CD4-positive, alpha-beta T cell (primary cell): ENCODE data around the gene RBM27. TPM values are rescaled to one million over a fixed set of nuclear protein-coding genes. Genes with fewer than 3 reads are reported as not detected.
A peak's percentile ranks its signal among the peaks of the same experiment; 100 is the strongest.
"Not testable (repeated sequence)": the region's sequence is repeated elsewhere in the genome, so short reads cannot be mapped to it uniquely, and the experiment has no call there.

Experiments used
- ATAC-seq: fragments of 200-7000 bp; cut with Tn5 transposase; one replicate; pipeline ENCODE4 v1.10.0; 2022; ENCODE audit warnings: mild to moderate bottlenecking; ENCODE audit not compliant: poor library complexity
- CTCF ChIA-PET: fragments of 350-600 bp; sonication (Branson Sonifier 250); formaldehyde crosslinking; loops from one replicate; lab custom pipeline; 2021; ENCODE audit warnings: antibody characterized with exemption, inconsistent platforms; lab: Charles Lee
- POLR2A ChIA-PET: fragments of 350-600 bp; sonication (Branson Sonifier 250); formaldehyde crosslinking; loops from one replicate; lab custom pipeline; 2021; ENCODE audit warnings: antibody characterized with exemption, inconsistent platforms; lab: Charles Lee
- DNase-seq, 14 experiments: peaks; one replicate each; pipeline ENCODE4 v3.0.0-alpha.2; 2013 to 2020; ENCODE audit warnings: mixed read lengths in 2 of 14
- H3K27ac ChIP-seq, 2 donors: one replicate each; pipeline versions ENCODE4 v1.5.1 to v1.7.0; 2013; ENCODE audit warnings: low read length in 2 of 2, low read depth in 1 of 2, mild to moderate bottlenecking in 1 of 2
- H3K27me3 ChIP-seq, 2 experiments: 1 replicate in 1 of 2; 2 replicates in 1 of 2; pipeline versions ENCODE4 v1.6.1 to v1.7.0; 2013; ENCODE audit warnings: low read length in 2 of 2, control low read depth in 1 of 2, mild to moderate bottlenecking in 1 of 2, moderate library complexity in 1 of 2; ENCODE audit not compliant: insufficient read depth in 2 of 2, control insufficient read depth in 1 of 2
- H3K36me3 ChIP-seq: one replicate; pipeline ENCODE4 v1.6.1; 2013; ENCODE audit warnings: low read length, control low read depth; ENCODE audit not compliant: insufficient read depth
- H3K4me1 ChIP-seq: one replicate; pipeline ENCODE4 v1.6.1; 2013; ENCODE audit warnings: low read length, control low read depth; ENCODE audit not compliant: insufficient read depth
- H3K4me3 ChIP-seq: one replicate; pipeline ENCODE4 v1.5.1; 2013; ENCODE audit warnings: mild to moderate bottlenecking, low read length, moderate library complexity
- H3K9me3 ChIP-seq, 2 experiments: 1 replicate in 1 of 2; 2 replicates in 1 of 2; pipeline versions ENCODE4 v1.6.1 to v1.7.0; 2013; ENCODE audit warnings: low read length in 2 of 2, mild to moderate bottlenecking in 2 of 2, control low read depth in 1 of 2, moderate library complexity in 1 of 2; ENCODE audit not compliant: control insufficient read depth in 1 of 2, insufficient read depth in 1 of 2
- H3K27ac Mint-ChIP-seq: one replicate; pipeline ENCODE4 v1.8.0; 2020; ENCODE audit warnings: mixed read lengths
- H3K27me3 Mint-ChIP-seq: one replicate; pipeline ENCODE4 v1.8.0; 2021; ENCODE audit warnings: mixed read lengths
- H3K36me3 Mint-ChIP-seq: one replicate; pipeline ENCODE4 v1.8.0; 2021; ENCODE audit warnings: low read depth, mixed read lengths
- H3K4me1 Mint-ChIP-seq: one replicate; pipeline ENCODE4 v1.8.0; 2021; ENCODE audit warnings: low read depth, mixed read lengths
- H3K4me3 Mint-ChIP-seq: one replicate; pipeline ENCODE4 v1.8.0; 2020; ENCODE audit warnings: mild to moderate bottlenecking, mixed read lengths
- H3K9me3 Mint-ChIP-seq: one replicate; pipeline ENCODE4 v1.8.0; 2020; ENCODE audit warnings: mixed read lengths
- intact Hi-C, 2 experiments: fragments of 100-400 bp; cut with DNase I in 1 of 2; cut with micrococcal nuclease in 1 of 2; formaldehyde crosslinking; loops; one replicate each; pipeline versions ENCODE4 v1.15.1 to v1.9.0; 2023 to 2025; cut with DNase I, micrococcal nuclease
- total RNA-seq, 174 experiments: library from RNA in 2 of 174; stranded (reverse) in 2 of 174; gene quantifications; one replicate each; pipeline ENCODE4 v1.2.3 and lab custom pipeline; 2021 to 2026
- TF ChIP-seq, protein P1 (sequence below): fragments of 200-600 bp; IDR thresholded peaks from one replicate; pipeline ENCODE4 v1.8.0; 2022; ENCODE audit warnings: antibody characterized with exemption, mild to moderate bottlenecking

RBM27 gene
- total RNA-seq, 2 experiments from 2014 or later, result 29.7 to 33.2 TPM

DNA sequence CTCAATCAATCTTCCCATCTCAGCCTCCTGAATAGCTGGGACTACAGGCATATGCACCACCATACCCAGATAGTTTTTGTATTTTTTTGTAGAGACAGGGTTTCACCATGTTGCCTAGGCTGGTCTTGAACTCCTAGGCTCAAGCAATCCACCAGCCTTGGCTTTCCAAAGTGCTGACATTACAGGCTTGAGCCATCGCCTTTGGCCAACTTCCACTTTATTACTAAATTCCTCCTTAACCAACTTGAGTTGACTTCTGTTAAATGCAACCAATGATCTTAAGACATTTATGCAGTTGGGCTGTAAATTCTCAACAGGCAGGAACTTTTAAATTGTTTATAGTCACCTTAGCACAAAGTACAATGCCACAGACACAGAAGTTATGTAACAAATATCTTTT is 23.7 kb upstream of the RBM27 start:
- intact Hi-C loops, result loop anchor here in 1 of 2 experiments (5.0 kb wide), 1 partner anchor 268 kb away; the partner anchor contains the start of gene TCERG1
- Histone ChIP-seq H3K27me3 (no peaks in the 10 kb centered on the region), H3K27ac (no peak overlapping the region), H3K9me3 (no peaks in the 10 kb centered on the region), H3K4me3 (no peak overlapping the region), H3K4me1 (peaks cover 32% of the 10 kb centered on the region), H3K36me3 (peaks cover 23% of the 10 kb centered on the region)
- H3K9me3 Mint-ChIP-seq, result no peaks in the 10 kb centered on the region
- DNase-seq (no peak), ATAC-seq (no peak)
- peaks cover 34% of the 10 kb centered on the region for H3K36me3 Mint-ChIP-seq
- H3K4me3 Mint-ChIP-seq, result peak overlapping the region; percentile 42
- H3K4me1 Mint-ChIP-seq, result peaks cover 31% of the 10 kb centered on the region
- H3K27ac Mint-ChIP-seq, result no peak overlapping the region
- TF ChIP-seq, protein P1, sequence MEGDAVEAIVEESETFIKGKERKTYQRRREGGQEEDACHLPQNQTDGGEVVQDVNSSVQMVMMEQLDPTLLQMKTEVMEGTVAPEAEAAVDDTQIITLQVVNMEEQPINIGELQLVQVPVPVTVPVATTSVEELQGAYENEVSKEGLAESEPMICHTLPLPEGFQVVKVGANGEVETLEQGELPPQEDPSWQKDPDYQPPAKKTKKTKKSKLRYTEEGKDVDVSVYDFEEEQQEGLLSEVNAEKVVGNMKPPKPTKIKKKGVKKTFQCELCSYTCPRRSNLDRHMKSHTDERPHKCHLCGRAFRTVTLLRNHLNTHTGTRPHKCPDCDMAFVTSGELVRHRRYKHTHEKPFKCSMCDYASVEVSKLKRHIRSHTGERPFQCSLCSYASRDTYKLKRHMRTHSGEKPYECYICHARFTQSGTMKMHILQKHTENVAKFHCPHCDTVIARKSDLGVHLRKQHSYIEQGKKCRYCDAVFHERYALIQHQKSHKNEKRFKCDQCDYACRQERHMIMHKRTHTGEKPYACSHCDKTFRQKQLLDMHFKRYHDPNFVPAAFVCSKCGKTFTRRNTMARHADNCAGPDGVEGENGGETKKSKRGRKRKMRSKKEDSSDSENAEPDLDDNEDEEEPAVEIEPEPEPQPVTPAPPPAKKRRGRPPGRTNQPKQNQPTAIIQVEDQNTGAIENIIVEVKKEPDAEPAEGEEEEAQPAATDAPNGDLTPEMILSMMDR, result no peak
- POLR2A ChIA-PET, result no interaction called here
- CTCF ChIA-PET, result no interaction called here
- H3K27me3 Mint-ChIP-seq, result no peaks in the 10 kb centered on the region

DNA sequence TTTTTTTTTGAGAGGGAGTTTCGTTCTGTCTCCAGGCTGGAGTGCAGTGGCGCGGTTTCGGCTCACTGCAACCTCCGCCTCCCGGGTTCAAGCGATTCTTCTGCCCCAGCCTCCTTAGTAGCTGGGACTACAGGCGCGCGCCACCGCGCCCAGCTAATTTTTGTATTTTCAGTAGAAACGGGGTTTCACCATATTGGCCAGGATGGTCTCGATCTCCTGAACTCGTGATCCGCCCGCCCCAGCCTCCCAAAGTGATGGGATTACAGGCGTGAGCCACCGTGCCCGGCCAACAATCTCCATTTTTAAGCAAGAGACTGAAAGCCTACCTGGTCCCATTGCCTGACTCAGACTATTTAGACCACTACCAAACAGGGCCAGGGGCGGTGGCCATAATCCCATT is 20.0 kb upstream of the RBM27 start:
- POLR2A ChIA-PET, result interaction anchor here (1.0 to 1.9 kb wide), 3 partner anchors 20 to 264 kb away, joined by 5 to 25 read pairs (median 7); partner anchors contain the start of genes RBM27 and TCERG1
- ATAC-seq, H3K9me3 ChIP-seq, CTCF ChIA-PET, H3K27me3 ChIP-seq, H3K9me3 Mint-ChIP-seq, H3K27me3 Mint-ChIP-seq, H3K27ac ChIP-seq, H3K36me3 ChIP-seq: not testable (repeated sequence)
- H3K4me1 ChIP-seq, result peaks cover 32% of the 10 kb centered on the region
- DNase-seq, result peak in 1 of 14 experiments; percentile 20
- peak overlapping the region; percentile 38 for H3K4me3 Mint-ChIP-seq
- H3K36me3 Mint-ChIP-seq, result peaks cover 11% of the 10 kb centered on the region
- H3K27ac Mint-ChIP-seq, result peak overlapping the region; percentile 83
- intact Hi-C loops, result loop anchor here in 1 of 2 experiments (5.0 kb wide), 1 partner anchor 264 kb away; the partner anchor contains the start of gene TCERG1
- H3K4me1 Mint-ChIP-seq, result peaks cover 31% of the 10 kb centered on the region
- H3K4me3 ChIP-seq, result peak overlapping the region; percentile 87

DNA sequence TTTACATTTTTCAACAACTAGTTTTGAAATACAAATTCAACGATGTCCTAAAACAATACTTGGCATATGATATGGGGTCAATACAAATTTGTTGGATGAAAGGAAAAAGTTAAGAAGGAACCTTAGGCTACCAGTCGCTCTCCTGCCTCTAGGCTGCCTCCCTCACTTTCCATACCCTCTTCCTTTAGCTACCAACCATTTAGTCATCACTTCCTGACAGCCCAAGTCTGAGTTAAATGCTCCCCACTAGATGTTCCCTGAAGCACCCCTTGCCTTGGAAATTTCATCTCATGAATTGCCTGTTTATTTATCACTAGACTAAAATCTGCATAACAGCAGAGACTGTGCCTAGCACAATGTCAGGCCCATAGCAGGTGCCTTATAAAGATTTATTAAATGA is 18.2 kb upstream of the RBM27 start:
- intact Hi-C loops, result no loop called here
- ATAC-seq (no peak), DNase-seq (no peak)
- Histone ChIP-seq H3K27me3 (no peaks in the 10 kb centered on the region), H3K27ac (no peak overlapping the region), H3K9me3 (no peaks in the 10 kb centered on the region), H3K4me1 (peaks cover 29% of the 10 kb centered on the region), H3K4me3 (no peak overlapping the region), H3K36me3 (no peaks in the 10 kb centered on the region)
- ChIA-PET POLR2A (interaction anchor here (2.8 kb wide), 1 partner anchor 18 kb away, joined by 8 read pairs; the partner anchor contains the start of gene RBM27), CTCF (no interaction called here)
- peaks cover 4% of the 10 kb centered on the region for H3K27me3 Mint-ChIP-seq
- no peaks in the 10 kb centered on the region for H3K9me3 Mint-ChIP-seq
- peaks cover 21% of the 10 kb centered on the region for H3K4me1 Mint-ChIP-seq
- H3K36me3 Mint-ChIP-seq, result peaks cover 7% of the 10 kb centered on the region
- peak overlapping the region; percentile 60 for H3K4me3 Mint-ChIP-seq
- H3K27ac Mint-ChIP-seq, result peak overlapping the region; percentile 27
- TF ChIP-seq, protein P1, result no peak

DNA sequence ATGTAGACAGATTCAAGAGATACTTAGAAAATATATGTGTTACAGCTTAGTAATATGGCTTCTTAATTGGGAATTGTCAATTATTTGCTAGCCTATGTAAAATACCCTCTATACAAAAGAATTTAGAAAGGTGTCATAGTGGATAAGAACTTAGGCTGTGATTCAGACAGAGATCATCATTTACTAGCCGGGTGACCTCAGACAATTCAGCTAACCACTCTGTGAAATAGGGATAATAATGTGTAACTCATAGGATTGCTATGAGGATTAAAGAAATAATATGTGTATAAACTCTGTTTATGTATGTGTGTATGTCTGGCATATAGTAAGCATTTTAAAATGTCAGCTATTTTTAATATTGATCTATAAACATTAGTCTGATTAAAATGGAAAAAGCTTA is 15.0 kb upstream of the RBM27 start:
- TF ChIP-seq, protein P1, result no peak
- Mint-ChIP-seq H3K27me3 (peaks cover 17% of the 10 kb centered on the region), H3K4me3 (no peak overlapping the region), H3K27ac (no peak overlapping the region), H3K4me1 (no peaks in the 10 kb centered on the region), H3K36me3 (no peaks in the 10 kb centered on the region), H3K9me3 (no peaks in the 10 kb centered on the region)
- intact Hi-C loops, result no loop called here
- no peak for DNase-seq
- ATAC-seq, result no peak
- H3K27ac ChIP-seq, result no peak overlapping the region
- no peaks in the 10 kb centered on the region for H3K9me3 ChIP-seq
- H3K36me3 ChIP-seq, result no peaks in the 10 kb centered on the region
- H3K4me3 ChIP-seq, result no peak overlapping the region
- CTCF ChIA-PET, result interaction anchor here (1.1 kb wide), 1 partner anchor 19 kb away, joined by 6 read pairs; no protein-coding TSS in a partner anchor
- POLR2A ChIA-PET, result interaction anchor here (1.2 kb wide), 1 partner anchor 15 kb away, joined by 4 read pairs; no protein-coding TSS in a partner anchor
- peaks cover 4% of the 10 kb centered on the region for H3K4me1 ChIP-seq
- H3K27me3 ChIP-seq, result no peaks in the 10 kb centered on the region
